ENCODE data around the gene BUB1. TPM values are rescaled to one million over a fixed set of nuclear protein-coding genes. Genes with fewer than 3 reads are reported as not detected.
A peak's percentile ranks its signal among the peaks of the same experiment; 100 is the strongest.
"Not testable (repeated sequence)": the region's sequence is repeated elsewhere in the genome, so short reads cannot be mapped to it uniquely, and the experiment has no call there.

Gene BUB1
- total and polyA plus RNA-seq, 2 donors = 3.8 to 52.9 TPM

GRCh38 chr2:110698253-110698652, 20.4 kb upstream of the BUB1 start:
- DNase-seq (ENCODE audit: low read depth in 6 of 9, low spot score in 9 of 9); H3K36me3 ChIP-seq (ENCODE audit: control insufficient read depth in 2 of 2, insufficient read depth in 2 of 2, low read length in 1 of 2); H3K27me3 ChIP-seq (ENCODE audit: control insufficient read depth in 2 of 2, insufficient read depth in 1 of 2, low read length in 1 of 2); H3K4me3 ChIP-seq (ENCODE audit: low read length in 2 of 2); H3K4me1 ChIP-seq (ENCODE audit: control insufficient read depth in 2 of 2, insufficient read depth in 2 of 2, low read length in 2 of 2); H3K9me3 ChIP-seq (ENCODE audit: control insufficient read depth in 2 of 2, insufficient read depth in 1 of 2, low read length in 1 of 2); H3K27ac ChIP-seq (ENCODE audit: low read depth in 1 of 2, low read length in 1 of 2): not testable (repeated sequence)
- no CpG with 5 or more reads among the region's 6 CpGs for WGBS

GRCh38 chr2:110695146-110695898, 17.5 kb upstream of the BUB1 start:
- H3K9me3 ChIP-seq (ENCODE audit: control insufficient read depth in 2 of 2, insufficient read depth in 1 of 2, low read length in 1 of 2); H3K27me3 ChIP-seq (ENCODE audit: control insufficient read depth in 2 of 2, insufficient read depth in 1 of 2, low read length in 1 of 2); H3K36me3 ChIP-seq (ENCODE audit: control insufficient read depth in 2 of 2, insufficient read depth in 2 of 2, low read length in 1 of 2); H3K27ac ChIP-seq (ENCODE audit: low read depth in 1 of 2, low read length in 1 of 2); H3K4me1 ChIP-seq (ENCODE audit: control insufficient read depth in 2 of 2, insufficient read depth in 2 of 2, low read length in 2 of 2); H3K4me3 ChIP-seq (ENCODE audit: low read length in 2 of 2): not testable (repeated sequence)
- WGBS = 14% methylated on average over 5 of the region's 5 CpGs
- peak in 1 of 9 donors; percentile 12 for DNase-seq (ENCODE audit: low read depth in 6 of 9, low spot score in 9 of 9)

GRCh38 chr2:110691612-110692258, 13.9 kb upstream of the BUB1 start:
- H3K36me3 ChIP-seq (ENCODE audit: control insufficient read depth in 2 of 2, insufficient read depth in 2 of 2, low read length in 1 of 2) = no peaks in the 10 kb centered on the region
- WGBS = 96% methylated on average over 11 of the region's 11 CpGs
- H3K9me3 ChIP-seq (ENCODE audit: control insufficient read depth in 2 of 2, insufficient read depth in 1 of 2, low read length in 1 of 2) = peaks cover 0 to 4% of the 10 kb centered on the region in 2 donors

GRCh38 chr2:110690083-110690965, 12.5 kb upstream of the BUB1 start:
- Histone ChIP-seq H3K27me3 (ENCODE audit: control insufficient read depth in 2 of 2, insufficient read depth in 1 of 2, low read length in 1 of 2) (no peaks in the 10 kb centered on the region), H3K36me3 (ENCODE audit: control insufficient read depth in 2 of 2, insufficient read depth in 2 of 2, low read length in 1 of 2) (no peaks in the 10 kb centered on the region), H3K4me1 (ENCODE audit: control insufficient read depth in 2 of 2, insufficient read depth in 2 of 2, low read length in 2 of 2) (peaks cover 3 to 5% of the 10 kb centered on the region in 2 donors), H3K4me3 (ENCODE audit: low read length in 2 of 2) (no peak overlapping the region), H3K9me3 (ENCODE audit: control insufficient read depth in 2 of 2, insufficient read depth in 1 of 2, low read length in 1 of 2) (peaks cover 0 to 7% of the 10 kb centered on the region in 2 donors), H3K27ac (ENCODE audit: low read depth in 1 of 2, low read length in 1 of 2) (no peak overlapping the region)
- DNase-seq (ENCODE audit: low read depth in 6 of 9, low spot score in 9 of 9) = no peak
- 96% methylated on average over 4 of the region's 4 CpGs for WGBS

More at GRCh38 chr2:110691612-110692258, 13.9 kb upstream of the BUB1 start:
- Histone ChIP-seq H3K4me1 (ENCODE audit: control insufficient read depth in 2 of 2, insufficient read depth in 2 of 2, low read length in 2 of 2) (peaks cover 5% of the 10 kb centered on the region in 2 donors), H3K27me3 (ENCODE audit: control insufficient read depth in 2 of 2, insufficient read depth in 1 of 2, low read length in 1 of 2) (no peaks in the 10 kb centered on the region), H3K27ac (ENCODE audit: low read depth in 1 of 2, low read length in 1 of 2) (no peak overlapping the region), H3K4me3 (ENCODE audit: low read length in 2 of 2) (no peak overlapping the region)
- no peak for DNase-seq (ENCODE audit: low read depth in 6 of 9, low spot score in 9 of 9)

- Histone ChIP-seq H3K27me3 (ENCODE audit: control insufficient read depth in 2 of 2, insufficient read depth in 1 of 2, low read length in 1 of 2) (no peaks in the 10 kb centered on the region), H3K9me3 (ENCODE audit: control insufficient read depth in 2 of 2, insufficient read depth in 1 of 2, low read length in 1 of 2) (peaks cover 0 to 7% of the 10 kb centered on the region in 2 donors), H3K36me3 (ENCODE audit: control insufficient read depth in 2 of 2, insufficient read depth in 2 of 2, low read length in 1 of 2) (no peaks in the 10 kb centered on the region), H3K4me1 (ENCODE audit: control insufficient read depth in 2 of 2, insufficient read depth in 2 of 2, low read length in 2 of 2) (no peaks in the 10 kb centered on the region), H3K27ac (ENCODE audit: low read depth in 1 of 2, low read length in 1 of 2) (no peak overlapping the region), H3K4me3 (ENCODE audit: low read length in 2 of 2) (no peak overlapping the region)
- DNase-seq (ENCODE audit: low read depth in 6 of 9, low spot score in 9 of 9) = no peak
- WGBS = 88% methylated on average over 5 of the region's 5 CpGs
Measured at GRCh38 chr2:110688594-110689091, 10.8 kb upstream of the BUB1 start.

- WGBS = 85% methylated on average over 9 of the region's 9 CpGs
- not testable (repeated sequence) for H3K27ac ChIP-seq (ENCODE audit: low read depth in 1 of 2, low read length in 1 of 2); DNase-seq (ENCODE audit: low read depth in 6 of 9, low spot score in 9 of 9); H3K27me3 ChIP-seq (ENCODE audit: control insufficient read depth in 2 of 2, insufficient read depth in 1 of 2, low read length in 1 of 2); H3K9me3 ChIP-seq (ENCODE audit: control insufficient read depth in 2 of 2, insufficient read depth in 1 of 2, low read length in 1 of 2); H3K36me3 ChIP-seq (ENCODE audit: control insufficient read depth in 2 of 2, insufficient read depth in 2 of 2, low read length in 1 of 2); H3K4me1 ChIP-seq (ENCODE audit: control insufficient read depth in 2 of 2, insufficient read depth in 2 of 2, low read length in 2 of 2); H3K4me3 ChIP-seq (ENCODE audit: low read length in 2 of 2)
Measured at GRCh38 chr2:110687775-110688484, 10.1 kb upstream of the BUB1 start.

- Histone ChIP-seq H3K4me3 (ENCODE audit: low read length in 2 of 2) (no peak overlapping the region), H3K36me3 (ENCODE audit: control insufficient read depth in 2 of 2, insufficient read depth in 2 of 2, low read length in 1 of 2) (no peaks in the 10 kb centered on the region), H3K9me3 (ENCODE audit: control insufficient read depth in 2 of 2, insufficient read depth in 1 of 2, low read length in 1 of 2) (peaks cover 0 to 7% of the 10 kb centered on the region in 2 donors), H3K27ac (ENCODE audit: low read depth in 1 of 2, low read length in 1 of 2) (no peak overlapping the region), H3K27me3 (ENCODE audit: control insufficient read depth in 2 of 2, insufficient read depth in 1 of 2, low read length in 1 of 2) (no peaks in the 10 kb centered on the region), H3K4me1 (ENCODE audit: control insufficient read depth in 2 of 2, insufficient read depth in 2 of 2, low read length in 2 of 2) (peaks cover 0 to 17% of the 10 kb centered on the region in 2 donors)
- DNase-seq (ENCODE audit: low read depth in 6 of 9, low spot score in 9 of 9) = no peak
- WGBS = 96% methylated on average over 1 of the region's 1 CpG
Measured at GRCh38 chr2:110682872-110683271, 5.0 kb upstream of the BUB1 start.

- Histone ChIP-seq H3K4me1 (ENCODE audit: control insufficient read depth in 2 of 2, insufficient read depth in 2 of 2, low read length in 2 of 2) (peaks cover 0 to 17% of the 10 kb centered on the region in 2 donors), H3K27ac (ENCODE audit: low read depth in 1 of 2, low read length in 1 of 2) (no peak overlapping the region), H3K4me3 (ENCODE audit: low read length in 2 of 2) (no peak overlapping the region), H3K36me3 (ENCODE audit: control insufficient read depth in 2 of 2, insufficient read depth in 2 of 2, low read length in 1 of 2) (no peaks in the 10 kb centered on the region), H3K27me3 (ENCODE audit: control insufficient read depth in 2 of 2, insufficient read depth in 1 of 2, low read length in 1 of 2) (no peaks in the 10 kb centered on the region), H3K9me3 (ENCODE audit: control insufficient read depth in 2 of 2, insufficient read depth in 1 of 2, low read length in 1 of 2) (peaks cover 0 to 7% of the 10 kb centered on the region in 2 donors)
- WGBS = 98% methylated on average over 10 of the region's 10 CpGs
- no peak for DNase-seq (ENCODE audit: low read depth in 6 of 9, low spot score in 9 of 9)
Measured at GRCh38 chr2:110682267-110682666, 4.4 kb upstream of the BUB1 start.

Data from thymus (tissue), 11 donors.